Lung microvascular endothelial cell (primary cell): ENCODE measurements around the gene NOSTRIN. TPM values are rescaled to one million over a fixed set of nuclear protein-coding genes. Genes with fewer than 3 reads are reported as not detected.
"Not testable (repeated sequence)": the region's sequence is repeated elsewhere in the genome, so short reads cannot be mapped to it uniquely, and the experiment has no call there.

ENCODE experiments used
- DNase-seq, 2 donors: peaks; one replicate each; pipeline versions ENCODE4 v3.0.0 to v3.0.0-alpha.2; 2010; ENCODE audit warnings: low read depth in 2 of 2
- total RNA-seq: library from RNA; depleted of rRNA; stranded (reverse); fragments of >200 nt; gene quantifications from 2 replicates; pipeline ENCODE4 v1.2.1, GENCODE V29; 2014

The NOSTRIN gene, protein sequence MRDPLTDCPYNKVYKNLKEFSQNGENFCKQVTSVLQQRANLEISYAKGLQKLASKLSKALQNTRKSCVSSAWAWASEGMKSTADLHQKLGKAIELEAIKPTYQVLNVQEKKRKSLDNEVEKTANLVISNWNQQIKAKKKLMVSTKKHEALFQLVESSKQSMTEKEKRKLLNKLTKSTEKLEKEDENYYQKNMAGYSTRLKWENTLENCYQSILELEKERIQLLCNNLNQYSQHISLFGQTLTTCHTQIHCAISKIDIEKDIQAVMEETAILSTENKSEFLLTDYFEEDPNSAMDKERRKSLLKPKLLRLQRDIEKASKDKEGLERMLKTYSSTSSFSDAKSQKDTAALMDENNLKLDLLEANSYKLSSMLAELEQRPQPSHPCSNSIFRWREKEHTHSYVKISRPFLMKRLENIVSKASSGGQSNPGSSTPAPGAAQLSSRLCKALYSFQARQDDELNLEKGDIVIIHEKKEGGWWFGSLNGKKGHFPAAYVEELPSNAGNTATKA
- total RNA-seq, result 0.40 and 1.1 TPM in 2 replicates

DNA sequence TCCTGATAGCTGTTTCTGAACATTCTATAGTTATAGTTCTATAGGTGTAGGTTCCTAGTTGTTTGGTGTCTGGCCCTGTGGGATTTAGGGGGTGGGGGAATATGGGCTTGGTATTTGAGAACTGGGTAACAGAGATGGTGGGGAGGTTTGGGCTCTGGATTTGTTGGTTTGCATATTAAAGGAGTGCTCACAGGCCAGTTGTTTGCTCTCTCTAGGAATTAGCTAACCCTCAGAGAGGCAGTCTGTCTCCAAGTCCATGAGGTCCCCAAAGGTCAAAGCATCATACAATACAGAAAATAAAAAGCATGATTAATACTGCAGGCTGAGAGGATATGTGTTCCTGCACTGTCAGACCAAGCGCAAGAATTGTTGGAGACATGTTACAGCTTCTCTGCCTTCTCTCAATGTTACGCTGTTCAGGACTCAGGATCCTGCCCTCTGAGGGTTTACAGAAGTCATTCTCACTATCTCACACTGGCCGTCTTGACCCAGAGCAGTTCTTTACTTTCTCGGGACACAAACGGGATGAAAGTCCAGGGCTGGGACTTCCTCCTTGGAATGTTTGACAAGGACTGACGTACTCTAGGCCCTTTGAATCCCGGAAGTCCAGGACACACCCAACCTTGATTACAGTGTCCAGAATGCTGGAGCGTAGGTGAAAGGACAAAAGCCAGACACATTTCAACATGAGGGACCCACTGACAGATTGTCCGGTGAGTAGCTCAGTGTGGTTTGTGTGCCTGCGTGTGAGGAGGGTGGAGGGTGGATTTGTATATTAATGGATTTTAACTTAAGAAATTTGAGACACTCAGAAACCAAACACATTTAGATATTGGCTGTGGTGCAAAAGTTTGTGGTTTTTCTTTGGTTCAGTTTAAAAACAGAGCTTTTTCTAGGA, at the start of gene NOSTRIN:
Gene NOSTRIN (plus strand): TSS at position 677 of the 898 bp plus-strand sequence. CDS start 10 bp downstream, at position 687.
- DNase-seq, result peak in 1 of 2 donors; percentile 30

DNA sequence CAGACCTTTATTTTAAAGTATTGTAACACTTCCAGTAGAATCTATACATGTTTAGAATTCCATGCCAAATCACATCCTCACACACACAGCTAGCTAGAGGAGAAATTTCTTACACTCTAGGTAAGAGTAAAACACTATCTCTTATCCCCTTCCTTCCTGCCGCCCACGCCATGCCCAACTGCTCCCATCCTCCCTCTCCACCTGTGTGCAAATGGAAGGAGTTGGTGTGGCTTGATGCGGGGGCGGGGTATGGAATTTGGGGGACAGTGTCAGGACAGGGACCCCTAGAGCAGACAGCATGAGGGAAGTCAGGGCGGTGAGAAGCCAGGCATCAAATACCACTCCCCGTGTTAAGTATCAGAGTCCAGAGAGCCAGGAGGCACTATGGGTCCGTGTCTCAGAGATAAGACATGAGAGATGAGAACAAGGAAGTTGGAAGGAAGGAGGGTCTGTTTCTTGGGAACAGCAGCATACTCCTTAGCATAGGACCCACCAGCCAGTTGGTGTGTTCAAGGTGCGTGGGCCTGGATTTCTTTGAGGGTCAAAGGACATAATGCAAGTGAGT, 48.6 kb upstream of the NOSTRIN start:
- DNase-seq, result no peak

DNA sequence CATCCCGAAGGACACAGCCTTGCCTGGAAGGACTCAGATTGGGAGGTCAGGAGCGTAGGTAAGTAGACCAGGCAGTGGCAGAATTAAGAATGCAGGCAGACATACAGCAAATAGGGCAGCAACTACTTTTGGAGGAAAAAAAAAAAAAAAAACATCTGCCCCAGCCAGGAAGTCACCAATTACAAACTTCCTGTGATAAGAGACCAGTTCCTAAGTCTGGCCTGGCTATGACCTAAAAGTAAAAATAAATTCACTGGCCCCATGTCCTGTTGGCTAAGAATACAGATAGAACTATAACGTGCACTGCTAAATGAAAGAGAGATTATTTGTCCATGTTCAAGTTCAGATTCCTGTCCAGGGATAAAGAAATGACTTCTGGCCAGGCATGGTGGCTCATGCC, 45.2 kb upstream of the NOSTRIN start:
- DNase-seq, result peak; percentile 3 to 84

DNA sequence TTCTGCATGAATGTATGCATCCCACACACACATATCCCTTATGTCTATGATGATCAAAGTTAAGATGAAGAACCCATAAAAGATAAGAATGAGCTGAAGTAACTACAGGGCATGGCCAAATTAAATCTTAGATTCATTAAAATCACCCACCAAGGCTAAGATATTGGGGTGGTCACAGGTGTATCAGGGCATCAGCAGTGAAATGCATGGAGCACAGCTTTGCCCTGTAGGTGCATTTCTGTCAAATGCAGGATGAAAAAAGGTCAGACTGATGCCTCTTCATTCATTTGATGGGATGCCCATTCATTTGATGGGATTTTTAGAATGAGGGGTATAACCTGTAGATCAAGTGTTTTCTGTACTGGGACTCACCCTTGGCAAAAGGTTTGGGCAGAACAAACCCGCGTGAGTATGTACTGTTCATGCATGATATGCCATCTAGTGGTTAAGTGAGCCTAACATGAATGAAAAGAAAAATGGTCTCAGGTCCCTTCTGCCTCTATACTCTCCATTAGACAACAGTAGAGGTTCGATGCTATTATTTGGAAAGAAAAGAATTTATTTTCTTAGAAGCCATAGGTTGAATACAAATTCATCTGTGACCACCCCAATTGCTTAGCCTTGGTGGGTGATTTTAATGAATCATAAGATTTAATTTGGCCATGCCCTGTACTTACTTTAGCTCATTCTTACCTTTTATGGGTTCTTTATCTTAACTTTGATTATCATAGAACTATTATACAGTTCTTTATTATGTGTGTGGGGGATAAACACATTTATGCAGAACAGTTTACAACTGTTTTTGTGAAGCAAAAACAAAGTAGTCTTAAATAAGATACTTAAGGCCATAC, 43.2 kb upstream of the NOSTRIN start:
- peak; percentile 63 to 82 for DNase-seq

DNA sequence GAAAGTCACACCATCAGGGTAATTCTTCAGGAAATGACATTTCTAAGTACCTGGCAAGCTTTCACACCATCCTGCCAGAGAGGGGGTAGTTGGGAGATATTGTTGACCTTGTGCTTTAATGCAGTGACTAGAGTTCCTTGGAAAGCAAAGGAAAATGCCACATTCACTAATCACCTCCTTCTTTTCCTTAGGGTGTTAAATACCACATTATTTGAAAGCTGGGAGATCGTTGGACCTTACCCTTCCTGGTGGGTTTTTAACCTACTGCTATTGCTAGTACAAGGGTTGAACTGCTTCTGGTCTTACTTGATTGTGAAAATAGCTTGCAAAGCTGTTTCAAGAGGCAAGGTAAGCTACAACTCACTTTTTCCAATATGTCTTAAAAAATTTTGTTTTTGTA, 37.0 kb upstream of the NOSTRIN start:
- no peak for DNase-seq

DNA sequence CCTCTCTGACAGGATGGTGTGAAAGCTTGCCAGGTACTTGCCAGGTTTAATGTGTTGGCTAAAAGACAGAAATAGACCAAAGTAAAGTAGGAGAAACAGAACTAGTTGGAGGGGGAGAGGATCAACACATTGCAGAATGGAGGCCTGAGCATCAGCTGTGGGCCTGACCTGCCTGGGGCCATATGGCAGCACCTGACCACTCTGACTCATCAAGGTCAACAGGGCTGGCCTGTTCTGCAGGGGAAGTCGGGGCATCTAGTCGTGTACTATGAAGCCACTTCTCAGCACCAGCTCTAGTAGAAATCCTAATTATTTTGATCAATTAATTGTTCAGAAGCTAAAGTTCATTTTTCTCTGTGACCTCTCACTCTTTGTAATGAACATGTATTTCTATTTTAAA, 35.8 kb upstream of the NOSTRIN start:
- DNase-seq, result no peak

DNA sequence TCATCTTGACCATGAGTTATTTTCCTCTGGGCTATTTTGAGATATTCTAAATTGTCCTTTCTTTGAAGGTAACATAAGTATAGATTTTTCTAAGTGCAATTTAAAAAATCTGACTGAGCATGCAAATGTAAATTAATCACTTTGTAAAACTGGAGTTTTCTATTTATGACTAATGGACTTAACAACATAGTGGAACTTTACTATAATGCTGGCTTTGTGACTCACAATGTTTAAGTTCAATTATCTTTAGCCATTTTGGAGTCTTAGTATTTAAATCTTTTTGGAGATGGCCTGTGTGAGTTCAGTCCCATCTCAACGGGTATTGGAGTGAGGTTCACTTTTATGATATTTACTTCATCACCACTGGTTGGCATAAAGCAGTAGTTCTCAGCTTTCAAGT, 35.2 kb upstream of the NOSTRIN start:
- no peak for DNase-seq

DNA sequence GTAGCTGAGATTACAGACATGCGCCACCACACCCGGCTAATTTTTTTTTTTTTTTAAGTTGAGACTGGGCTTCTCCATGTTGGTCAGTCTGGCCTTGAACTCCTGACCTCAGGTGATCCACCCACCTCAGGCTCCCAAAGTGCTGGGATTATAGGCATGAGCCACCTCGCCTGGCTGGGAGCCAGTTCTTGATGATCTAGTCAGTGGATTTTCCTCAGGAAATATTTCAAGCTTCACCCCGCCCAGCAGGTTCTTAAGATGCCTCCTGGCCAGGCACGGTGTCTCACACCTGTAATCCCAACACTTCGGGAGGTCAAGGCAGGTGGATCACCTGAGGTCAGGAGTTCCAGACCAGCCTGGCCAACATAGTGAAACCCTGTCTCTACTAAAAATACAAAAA, 34.1 kb upstream of the NOSTRIN start:
- DNase-seq, result not testable (repeated sequence)

DNA sequence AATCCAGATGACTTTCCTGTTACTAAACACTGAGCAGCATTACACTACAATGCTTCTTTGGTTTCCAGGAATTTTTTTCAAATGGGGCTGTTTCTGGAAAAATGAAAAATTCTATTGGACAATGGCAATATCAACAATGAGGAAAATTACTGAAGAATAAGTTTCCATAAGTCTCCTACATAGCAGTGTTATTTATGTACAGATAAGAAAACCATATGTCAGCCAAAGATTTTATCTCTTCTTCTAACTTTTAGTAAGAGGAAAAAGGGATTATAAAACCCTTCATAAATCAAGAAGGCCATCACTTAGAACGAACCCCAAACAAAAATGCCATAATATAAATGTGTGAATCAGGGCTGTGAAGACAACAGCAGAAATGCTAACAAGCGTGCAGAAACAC, 31.6 kb upstream of the NOSTRIN start:
- DNase-seq, result no peak

DNA sequence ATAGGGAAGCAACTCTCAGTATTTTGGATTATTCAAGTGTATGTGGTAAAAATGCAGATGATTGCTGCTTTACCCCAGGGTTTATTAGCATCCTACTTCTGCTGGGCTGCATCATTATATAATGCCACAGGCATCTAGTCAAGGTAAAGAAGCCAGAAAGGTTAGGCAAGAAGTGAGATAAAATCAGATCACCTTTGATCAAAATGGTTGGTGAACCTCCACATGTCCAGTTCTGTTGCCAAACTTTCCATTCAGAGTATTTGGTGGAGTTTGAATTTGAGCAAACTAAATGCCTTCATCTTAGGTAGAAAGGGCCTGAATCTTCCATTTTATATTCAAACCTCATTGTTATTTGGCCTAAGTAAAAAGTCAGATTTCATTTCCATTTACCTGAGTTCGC, 29.7 kb upstream of the NOSTRIN start:
- DNase-seq, result no peak

DNA sequence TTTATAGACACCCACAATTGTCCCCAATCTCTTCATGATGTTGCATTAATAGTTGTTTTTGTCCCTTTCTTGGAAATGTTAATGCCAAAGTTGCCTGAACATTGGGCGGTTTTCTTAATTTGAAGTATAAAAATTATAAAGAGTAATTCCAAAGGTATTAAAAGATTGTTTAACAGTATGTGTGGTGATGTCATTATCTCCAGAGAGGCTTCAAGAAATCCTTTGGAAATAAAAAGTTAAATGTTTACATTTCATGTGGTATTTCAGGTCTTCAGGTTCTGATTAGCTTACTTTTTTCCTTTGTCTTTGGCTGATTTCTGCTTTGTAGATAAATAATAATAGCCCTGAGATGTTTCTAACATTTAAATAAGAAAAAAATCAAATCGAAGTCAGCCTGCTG, 29.3 kb upstream of the NOSTRIN start:
- no peak for DNase-seq

DNA sequence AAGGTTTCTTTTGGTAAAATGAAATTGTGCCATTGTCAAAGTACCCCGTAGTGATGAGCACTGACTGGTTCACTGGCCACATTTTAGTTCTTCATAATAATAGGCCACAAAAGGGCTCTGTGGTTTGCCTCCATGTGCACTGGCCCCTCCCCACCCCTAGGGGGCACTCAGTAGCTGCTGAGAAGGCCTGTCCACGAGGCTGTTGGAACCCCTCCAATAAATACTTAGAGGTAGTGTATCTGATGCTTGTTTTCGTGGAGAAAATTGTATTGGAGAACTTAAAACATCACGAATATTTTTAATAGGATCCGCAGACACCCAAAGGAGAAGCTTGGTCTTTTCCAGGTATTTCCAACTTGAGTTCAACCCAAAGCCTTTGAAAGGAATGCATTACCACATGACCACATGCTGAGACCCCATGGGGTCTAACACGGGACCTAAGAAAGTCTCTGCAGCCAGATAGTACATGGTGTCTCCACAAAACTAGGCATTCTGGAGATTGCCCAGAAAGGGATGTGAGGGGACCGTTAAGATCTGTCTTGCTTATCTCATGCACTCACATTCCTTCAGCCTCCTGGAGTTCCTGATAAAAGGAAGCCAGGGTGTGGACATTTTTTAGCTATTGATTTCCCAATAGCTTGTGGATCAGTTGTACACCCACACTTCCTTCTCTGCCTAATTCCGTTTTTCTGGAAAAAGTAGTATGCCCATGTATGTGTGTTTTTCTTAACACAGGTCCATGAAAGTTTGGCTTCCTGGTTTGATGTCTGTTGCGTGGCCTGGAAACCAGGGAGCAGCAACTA, 28.5 kb upstream of the NOSTRIN start:
- peak; percentile 80 to 92 for DNase-seq

DNA sequence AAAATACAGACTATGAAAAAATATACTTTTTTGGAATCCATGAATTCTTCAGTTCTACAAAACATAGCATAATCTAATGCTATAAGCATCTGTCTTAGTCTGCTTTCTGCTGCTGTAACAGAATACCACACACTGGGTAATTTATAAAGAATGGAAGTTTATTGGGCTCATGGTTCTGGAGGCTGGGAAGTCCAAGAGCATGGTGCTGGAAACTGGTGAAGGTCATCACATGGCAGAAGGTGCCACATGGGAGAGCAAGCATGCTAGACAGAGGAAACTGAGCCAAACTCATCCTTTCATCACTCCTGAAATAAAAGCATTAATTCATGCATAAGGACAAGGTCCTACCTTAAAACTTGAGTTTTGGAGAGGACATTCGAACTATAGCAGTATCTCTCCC, 26.6 kb upstream of the NOSTRIN start:
- no peak for DNase-seq

DNA sequence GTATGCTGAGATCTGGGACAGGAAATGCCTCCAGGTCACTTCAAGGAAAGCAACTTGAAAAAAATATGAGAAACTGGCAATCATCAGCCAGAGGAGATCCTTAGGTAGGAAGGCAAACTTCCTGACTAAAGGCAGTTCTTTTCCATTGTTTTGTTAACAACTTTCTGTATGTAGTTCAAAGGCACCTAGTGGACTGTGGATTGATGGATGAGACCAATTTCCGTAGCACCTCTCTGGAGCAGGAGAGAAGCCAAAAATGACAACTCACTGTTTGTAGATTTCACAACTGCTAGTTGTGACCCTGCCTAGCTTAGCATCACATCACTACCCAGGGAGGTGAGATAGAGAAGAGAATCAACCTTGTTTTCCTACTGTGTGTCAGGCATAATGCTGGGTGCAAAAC, 21.8 kb upstream of the NOSTRIN start:
- DNase-seq, result peak; percentile 36 to 96

DNA sequence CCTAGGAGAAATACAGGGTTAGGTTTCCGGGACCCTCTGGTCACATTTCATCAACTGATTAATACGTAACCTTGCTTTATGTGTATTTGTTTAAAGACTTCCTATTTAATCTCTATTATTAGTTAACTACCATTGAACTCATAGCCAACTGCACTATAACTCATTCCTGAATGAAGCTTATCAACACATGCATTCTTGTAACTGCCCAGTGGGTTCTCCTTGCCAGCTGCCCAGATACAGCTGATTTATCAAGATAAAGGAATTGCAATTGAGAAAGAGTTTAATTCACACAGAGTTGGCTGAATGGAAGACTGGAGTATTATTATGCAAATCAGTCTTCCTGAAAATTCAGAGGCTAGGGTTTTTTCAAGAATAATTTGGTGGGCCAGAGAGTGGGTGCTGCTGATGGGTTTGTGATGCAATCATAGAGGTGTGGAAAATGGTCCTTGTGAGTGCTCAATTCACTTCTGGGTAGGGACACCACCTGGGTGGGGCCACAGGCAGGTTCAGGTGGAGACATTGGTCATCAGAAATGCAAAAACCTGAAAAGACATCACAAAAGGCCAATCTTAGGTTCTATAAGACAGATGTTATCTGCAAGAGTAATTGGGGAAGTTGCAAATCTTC, 21.1 kb upstream of the NOSTRIN start:
- DNase-seq, result peak in 1 of 2 donors; percentile 11

DNA sequence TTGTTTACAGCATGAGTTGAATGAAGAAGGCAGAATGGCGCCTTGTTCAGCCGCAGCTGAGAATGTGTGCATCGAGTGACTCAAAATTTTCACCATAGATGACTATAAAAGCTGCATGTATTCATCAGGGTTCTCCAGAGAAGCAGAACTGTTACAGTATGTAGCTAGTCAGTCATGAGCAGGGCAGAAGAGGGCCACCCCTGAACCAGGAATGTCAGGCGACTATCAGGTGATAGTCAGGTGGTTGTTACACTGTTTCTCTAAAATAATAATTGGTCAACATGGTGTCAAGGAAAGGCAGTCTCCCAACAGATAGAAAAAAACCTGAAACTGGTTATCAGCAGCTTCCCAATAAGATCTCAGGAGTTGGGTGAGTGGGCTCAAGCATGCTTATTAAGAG, 20.2 kb upstream of the NOSTRIN start:
- DNase-seq, result no peak

DNA sequence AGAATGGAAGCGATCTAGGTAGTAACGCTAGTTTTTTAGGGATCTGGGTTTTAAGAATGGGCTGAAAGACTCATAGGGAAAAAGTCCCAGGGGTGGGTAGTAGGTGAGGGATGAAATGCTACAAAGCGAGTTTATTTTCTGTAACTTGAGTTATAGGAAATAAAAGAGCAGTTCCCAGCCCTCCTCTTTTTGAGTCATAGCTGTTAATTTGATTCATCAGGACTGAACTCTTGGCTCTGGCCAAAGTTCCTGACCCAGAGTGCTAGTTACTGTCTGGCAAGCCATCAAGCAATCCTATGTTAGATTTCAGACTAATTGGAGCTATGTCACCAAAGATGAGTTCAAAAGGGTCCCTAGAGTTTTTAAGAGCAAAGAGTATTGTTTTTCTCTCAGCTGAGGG, 17.4 kb upstream of the NOSTRIN start:
- DNase-seq, result peak in 1 of 2 donors; percentile 20

DNA sequence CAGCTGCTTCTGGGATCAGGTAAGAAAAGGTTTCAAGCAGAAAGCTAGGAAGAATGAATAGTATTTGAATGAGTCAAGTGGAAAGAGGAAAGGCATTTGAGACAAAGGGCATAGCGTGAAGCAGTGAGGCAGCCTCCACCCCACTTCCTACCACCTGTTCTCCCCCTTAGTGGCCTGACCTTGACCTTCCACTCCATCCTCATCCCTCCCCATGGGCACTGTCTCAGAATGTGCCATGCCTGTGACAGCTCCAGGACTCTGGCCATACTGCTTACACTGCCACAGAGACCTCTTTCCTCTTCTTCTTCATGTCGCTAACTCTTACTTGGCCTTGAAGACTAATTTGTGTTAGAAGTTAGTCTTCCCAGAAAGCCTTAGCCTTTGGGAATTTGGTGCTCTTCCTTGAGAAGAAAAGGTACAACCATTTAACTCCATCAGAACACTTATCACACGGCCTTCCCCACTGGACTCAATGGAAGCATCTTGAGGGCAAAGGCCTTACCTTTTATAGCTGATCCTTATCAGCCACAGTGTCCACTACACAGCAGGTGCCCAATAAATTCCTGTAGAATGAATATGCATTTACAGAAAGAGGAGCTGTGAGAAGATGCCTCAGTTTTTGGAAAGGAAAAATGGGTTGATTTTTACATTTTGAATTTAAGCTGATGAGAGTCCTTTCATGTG, 15.2 kb upstream of the NOSTRIN start:
- no peak for DNase-seq

DNA sequence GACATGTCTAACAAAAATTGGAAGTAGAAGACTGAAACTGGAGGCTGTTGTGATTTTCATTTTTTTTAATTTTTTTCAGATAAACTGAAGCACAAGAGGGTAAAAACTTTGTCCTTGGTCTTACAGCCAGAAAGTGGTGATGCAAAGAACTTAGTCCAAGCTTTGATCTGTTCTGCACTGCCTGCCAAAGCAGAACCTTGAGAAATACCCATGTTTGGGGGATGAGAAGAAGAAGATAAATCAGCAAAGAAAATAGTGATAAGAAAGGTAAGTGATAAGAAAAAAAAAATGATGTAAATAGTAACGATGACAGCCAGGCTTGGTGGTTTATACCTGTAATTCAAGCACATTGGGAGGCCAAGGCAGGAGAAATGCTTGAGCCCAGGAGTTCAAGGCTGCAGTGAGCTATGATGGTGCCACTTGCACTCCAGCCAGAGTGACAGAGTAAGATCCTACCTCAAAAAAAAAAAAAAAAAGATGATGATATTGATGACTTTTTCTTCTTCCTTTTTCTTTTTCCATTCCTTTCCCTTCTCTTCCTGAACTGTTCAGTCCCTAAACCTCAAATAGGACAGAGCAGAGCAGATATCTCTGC, 14.6 kb upstream of the NOSTRIN start:
- no peak for DNase-seq
